Vagina (tissue), 2 donors: ENCODE results near the gene NSD2.

Experiments
- POLR2A ChIP-seq, 2 donors: fragments of 450-650 bp; IDR thresholded peaks; one replicate each; pipeline ENCODE4 v1.6.1; 2017; ENCODE audit warnings: antibody characterized with exemption in 2 of 2, mild to moderate bottlenecking in 2 of 2, moderate library complexity in 2 of 2
- TF ChIP-seq, protein P1 (sequence below), 3 experiments: fragments of 450-650 bp in 2 of 3; fragments of 200-600 bp in 1 of 3; sonication (generic) in 1 of 3; IDR thresholded peaks; one replicate each; pipeline ENCODE4 v1.5.1; 2017 to 2019; ENCODE audit warnings: antibody characterized with exemption in 3 of 3, mild to moderate bottlenecking in 2 of 3, moderate library complexity in 2 of 3

DNA sequence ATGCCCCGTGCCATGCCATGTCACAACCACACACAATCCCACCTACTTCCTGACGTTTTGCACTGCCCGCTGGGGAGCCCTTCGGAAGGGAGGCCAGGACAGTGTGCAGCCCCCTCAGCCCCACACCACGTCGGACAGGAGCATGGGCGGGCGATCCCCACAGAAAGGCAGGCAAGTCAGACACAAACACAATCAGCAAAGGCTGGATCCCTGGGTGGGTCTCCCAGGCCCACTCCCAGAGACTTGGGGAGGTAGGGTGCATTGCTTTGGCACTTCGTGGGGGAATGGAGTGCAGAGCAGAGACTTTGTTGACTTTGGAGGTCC, 29.3 kb upstream of the NSD2 start:
- TF ChIP-seq, protein P1, sequence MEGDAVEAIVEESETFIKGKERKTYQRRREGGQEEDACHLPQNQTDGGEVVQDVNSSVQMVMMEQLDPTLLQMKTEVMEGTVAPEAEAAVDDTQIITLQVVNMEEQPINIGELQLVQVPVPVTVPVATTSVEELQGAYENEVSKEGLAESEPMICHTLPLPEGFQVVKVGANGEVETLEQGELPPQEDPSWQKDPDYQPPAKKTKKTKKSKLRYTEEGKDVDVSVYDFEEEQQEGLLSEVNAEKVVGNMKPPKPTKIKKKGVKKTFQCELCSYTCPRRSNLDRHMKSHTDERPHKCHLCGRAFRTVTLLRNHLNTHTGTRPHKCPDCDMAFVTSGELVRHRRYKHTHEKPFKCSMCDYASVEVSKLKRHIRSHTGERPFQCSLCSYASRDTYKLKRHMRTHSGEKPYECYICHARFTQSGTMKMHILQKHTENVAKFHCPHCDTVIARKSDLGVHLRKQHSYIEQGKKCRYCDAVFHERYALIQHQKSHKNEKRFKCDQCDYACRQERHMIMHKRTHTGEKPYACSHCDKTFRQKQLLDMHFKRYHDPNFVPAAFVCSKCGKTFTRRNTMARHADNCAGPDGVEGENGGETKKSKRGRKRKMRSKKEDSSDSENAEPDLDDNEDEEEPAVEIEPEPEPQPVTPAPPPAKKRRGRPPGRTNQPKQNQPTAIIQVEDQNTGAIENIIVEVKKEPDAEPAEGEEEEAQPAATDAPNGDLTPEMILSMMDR (IDR thresholded peaks at IDR 0.05): no peak
- TF ChIP-seq POLR2A (IDR thresholded peaks at IDR 0.05): no peak
